ENCODE results near the gene TRIM31. TPM values are rescaled to one million over a fixed set of nuclear protein-coding genes. Genes with fewer than 3 reads are reported as not detected.

Gene TRIM31
- total RNA-seq, 2 experiments from 2014 or later = not detected

DNA sequence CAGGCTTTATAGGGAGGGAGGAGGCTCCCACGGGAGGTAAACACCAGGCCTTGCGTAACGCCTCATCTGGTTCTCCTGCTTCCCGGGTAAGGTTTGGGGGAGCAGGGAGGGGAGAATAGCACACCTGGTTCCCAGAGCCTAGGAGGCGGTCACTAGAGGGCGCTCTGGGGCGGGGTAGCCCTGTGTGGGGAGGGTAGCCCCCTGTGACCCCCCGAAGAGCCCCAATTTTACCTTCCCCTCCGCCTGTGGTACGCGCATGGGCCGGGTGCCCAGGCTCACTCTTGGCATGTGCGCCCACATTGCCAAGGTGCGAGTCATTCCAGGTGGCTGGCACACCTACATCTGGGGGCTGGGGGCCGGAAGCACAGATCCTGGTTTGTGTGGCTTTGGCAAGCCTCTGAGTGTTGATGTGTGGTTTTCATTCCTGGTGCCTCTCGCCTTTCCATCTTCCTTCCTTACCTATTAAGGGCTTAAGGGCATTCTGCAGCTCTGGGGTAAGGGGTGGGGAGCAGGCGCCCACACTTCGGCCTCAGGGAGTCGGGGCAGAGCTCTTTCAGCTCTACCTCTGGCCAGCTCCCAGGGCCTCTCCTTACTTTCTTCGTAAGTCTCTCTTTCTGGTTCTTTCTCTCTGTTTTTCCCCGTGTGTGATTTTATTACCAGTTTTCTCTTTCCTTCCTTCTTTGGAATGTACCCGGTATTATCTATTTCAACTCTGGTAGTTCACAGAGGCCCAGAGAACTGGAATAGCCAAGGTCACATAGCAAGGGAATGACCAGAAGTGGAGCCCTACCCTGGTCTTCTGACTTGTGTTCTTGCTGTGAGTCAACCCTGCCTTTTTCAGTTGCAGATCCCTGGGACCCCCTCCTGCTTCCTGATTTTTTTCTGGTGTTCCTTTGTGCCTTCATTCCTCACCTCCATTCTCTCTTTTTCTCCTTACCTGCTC, 36.8 kb downstream of the TRIM31 start:
- Mint-ChIP-seq H3K9me3 (no peaks in the 10 kb centered on the region), H3K36me3 (peaks cover 11% of the 10 kb centered on the region), H3K4me1 (peaks cover 15% of the 10 kb centered on the region), H3K4me3 (peak overlapping the region; percentile 18), H3K27ac (no peak overlapping the region), H3K27me3 (peaks cover 70% of the 10 kb centered on the region)
- no peak for DNase-seq

DNA sequence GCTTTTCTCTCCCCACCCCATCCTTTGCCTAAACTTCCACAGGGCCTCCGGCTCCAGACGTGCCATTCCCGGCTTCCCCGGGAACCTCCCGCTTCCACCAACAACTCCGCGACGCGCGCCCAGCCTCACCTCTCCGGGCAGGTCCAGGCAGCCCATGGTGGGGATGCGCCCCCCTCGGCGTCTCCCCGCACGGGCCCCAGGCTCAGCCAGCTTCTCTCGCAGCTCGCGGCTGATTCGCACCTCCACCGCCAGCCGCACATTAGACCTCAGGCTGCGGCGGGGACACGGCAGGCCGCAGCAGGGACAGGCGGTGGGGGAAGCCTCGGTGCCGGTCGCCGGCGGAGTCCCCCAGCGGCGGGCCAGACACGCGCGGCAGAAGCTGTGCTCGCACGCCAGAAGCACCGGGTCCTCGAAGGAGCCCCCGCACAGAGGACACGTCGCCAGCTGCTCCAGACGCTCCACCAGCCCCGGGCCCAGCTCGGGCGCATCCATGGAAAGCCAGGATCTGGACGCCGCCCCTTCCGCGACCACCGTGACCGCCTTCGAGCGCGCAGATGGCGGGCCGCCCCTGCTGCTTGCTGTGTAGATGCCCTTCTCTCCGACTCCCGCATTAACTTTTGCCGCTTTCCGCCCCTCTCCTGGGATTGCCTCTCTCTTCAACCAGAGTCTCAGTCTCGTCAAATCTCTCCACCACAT, 37.6 kb downstream of the TRIM31 start, which contains the start of gene RNF39:
Gene RNF39, minus strand, starts transcription at position 676 of the 696 bp plus-strand sequence. Its CDS starts 184 bp downstream, at position 492.
- Mint-ChIP-seq H3K4me3 (peak within 1 kb of the TSS; percentile 65), H3K27me3 (peaks cover 74% of the 10 kb centered on the region), H3K36me3 (peaks cover 18% of the 10 kb centered on the region), H3K4me1 (peaks cover 22% of the 10 kb centered on the region), H3K9me3 (no peaks in the 10 kb centered on the region), H3K27ac (no peak within 1 kb of the TSS)
- DNase-seq = no peak

DNA sequence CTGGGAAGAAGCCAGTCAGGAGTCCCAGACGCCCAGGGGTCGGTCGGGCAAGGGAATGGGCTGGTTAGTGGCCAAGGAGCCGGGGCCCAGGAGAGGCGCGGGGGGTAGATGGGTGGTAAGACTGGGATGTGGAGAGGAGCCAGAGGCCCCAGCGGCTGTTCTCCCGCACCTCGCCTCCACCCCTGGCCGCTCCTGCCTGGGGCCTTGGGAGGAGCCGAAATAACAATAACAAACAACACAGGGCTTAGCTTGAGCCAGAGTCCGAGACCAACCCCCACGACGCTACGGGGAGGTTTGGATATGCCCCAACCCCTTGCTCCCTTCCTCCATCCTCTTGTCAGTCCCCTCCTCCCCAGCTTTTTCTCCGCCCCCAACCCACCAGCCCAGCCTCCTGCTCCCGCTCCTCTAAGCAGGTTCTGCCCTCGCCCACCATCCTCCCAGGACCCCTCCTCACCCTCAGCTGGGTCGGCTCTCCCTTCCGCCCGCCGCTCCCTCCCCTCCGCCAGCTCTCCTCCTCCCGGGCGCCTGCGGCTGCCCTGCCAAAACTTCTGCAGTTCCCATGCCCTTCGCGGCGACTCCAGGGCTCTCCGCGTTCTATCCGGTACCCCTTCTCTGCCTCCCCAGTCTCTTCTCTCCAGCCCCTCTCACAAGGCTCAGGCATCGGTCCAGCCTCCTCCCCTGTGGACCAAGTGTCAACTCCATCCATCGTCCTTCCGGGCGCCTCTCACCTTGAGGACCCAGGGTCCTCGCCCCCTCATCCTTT, 38.4 kb downstream of the TRIM31 start:
- Mint-ChIP-seq H3K4me3 (peak overlapping the region; percentile 65), H3K36me3 (peaks cover 25% of the 10 kb centered on the region), H3K27ac (no peak overlapping the region), H3K4me1 (peaks cover 24% of the 10 kb centered on the region), H3K27me3 (peaks cover 75% of the 10 kb centered on the region), H3K9me3 (no peaks in the 10 kb centered on the region)
- DNase-seq = no peak

DNA sequence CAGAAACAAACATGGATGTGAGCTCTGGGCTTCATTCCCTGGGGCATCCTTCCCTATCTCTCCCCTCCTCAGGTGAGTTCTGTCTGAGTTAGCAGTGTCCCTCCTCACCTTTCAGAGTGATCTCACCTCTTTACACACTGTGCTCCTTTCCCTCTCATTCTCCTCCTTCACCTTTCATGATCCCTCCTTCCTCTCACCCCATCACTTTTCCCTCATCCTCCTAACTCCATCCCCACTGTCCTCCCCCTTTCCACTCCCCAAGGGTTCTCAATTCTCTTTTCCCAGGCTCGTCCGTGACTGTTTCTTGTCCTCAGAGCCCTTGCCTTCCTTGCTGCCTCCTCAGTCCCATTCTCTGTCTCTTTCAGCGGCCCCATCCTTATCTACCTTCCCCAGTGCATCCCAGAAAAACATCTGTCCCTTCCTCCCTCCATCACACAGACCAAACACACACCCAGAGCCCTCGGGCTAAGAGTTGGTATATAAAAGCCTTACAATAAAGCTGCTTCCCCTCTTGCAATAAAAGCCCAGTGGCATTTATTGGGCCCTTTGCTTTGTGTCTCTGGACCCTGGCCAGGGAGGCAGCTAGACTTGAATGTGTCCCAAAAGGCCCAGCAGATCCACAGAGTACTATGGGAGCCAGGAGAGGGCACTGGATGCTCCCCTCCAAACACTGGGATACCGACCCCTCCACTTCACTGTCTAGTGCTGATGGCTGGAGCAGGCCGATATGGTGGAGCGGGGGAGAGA, 39.2 kb downstream of the TRIM31 start:
- Mint-ChIP-seq H3K27me3 (peaks cover 69% of the 10 kb centered on the region), H3K4me1 (peaks cover 24% of the 10 kb centered on the region), H3K9me3 (no peaks in the 10 kb centered on the region), H3K27ac (no peak overlapping the region), H3K4me3 (no peak overlapping the region), H3K36me3 (peaks cover 29% of the 10 kb centered on the region)
- no peak for DNase-seq

DNA sequence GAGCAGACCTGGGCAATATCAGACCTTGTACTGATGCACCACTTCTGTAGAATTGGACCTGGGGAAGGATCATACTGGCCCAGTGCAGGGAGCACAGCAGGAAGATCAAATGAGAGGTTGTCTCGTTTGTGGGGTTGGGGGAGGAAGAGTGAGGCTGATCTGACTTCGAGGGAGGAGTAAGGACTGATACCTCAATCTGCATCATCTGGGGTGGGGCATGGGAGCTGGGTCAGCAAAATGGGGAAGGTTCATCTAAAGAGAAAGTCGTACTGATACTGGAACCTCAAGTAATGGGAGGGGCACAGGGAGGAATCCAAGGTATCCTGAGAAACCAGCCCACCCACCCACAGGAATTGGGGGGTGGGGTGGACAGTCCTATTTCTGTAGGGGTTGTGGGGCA, 41.0 kb downstream of the TRIM31 start:
- H3K36me3 Mint-ChIP-seq = peaks cover 35% of the 10 kb centered on the region
- DNase-seq = no peak
- no peak overlapping the region for H3K27ac Mint-ChIP-seq
- H3K4me1 Mint-ChIP-seq = peaks cover 30% of the 10 kb centered on the region
- H3K4me3 Mint-ChIP-seq = no peak overlapping the region
- no peaks in the 10 kb centered on the region for H3K9me3 Mint-ChIP-seq
- peaks cover 65% of the 10 kb centered on the region for H3K27me3 Mint-ChIP-seq

DNA sequence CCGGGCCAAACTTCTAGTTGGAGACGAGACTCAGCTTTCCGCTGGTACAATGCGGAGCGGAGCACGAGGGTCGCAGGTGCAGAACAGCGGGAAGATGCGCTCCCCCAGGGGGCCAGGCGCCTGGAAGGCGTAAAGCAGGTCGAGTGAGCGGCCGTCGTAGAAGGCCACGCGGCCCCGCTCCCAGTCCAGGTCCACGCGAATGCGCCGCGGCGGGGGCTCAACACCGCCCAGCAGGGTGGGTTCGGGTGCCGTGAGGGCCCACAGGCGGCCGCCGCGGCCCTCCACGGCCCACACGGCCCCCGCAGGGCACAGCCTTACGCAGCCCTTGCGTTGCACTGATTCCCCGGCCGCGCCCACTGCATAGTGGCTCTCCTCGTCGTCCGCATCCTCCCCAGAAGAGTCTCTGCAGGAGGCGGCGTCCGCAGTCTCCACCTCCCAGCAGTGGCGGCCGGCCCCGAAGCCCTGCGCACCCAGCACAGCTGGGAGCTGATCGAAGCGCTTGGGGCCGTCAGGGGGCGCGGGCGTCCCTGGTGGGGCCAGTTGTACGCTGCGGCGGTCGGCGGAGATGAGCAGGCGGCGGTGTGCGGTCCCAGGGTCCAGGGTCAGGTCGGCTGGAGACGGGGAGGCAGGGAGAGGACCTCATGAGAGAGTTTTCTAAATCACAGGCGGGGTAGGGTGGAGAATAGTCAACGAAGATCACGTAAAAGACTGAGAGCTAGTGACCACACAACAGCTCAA, 41.6 kb downstream of the TRIM31 start:
- Mint-ChIP-seq H3K27ac (no peak overlapping the region), H3K27me3 (peaks cover 59% of the 10 kb centered on the region), H3K9me3 (no peaks in the 10 kb centered on the region), H3K4me1 (peaks cover 29% of the 10 kb centered on the region), H3K36me3 (peaks cover 35% of the 10 kb centered on the region), H3K4me3 (no peak overlapping the region)
- DNase-seq = peak; percentile 42

DNA sequence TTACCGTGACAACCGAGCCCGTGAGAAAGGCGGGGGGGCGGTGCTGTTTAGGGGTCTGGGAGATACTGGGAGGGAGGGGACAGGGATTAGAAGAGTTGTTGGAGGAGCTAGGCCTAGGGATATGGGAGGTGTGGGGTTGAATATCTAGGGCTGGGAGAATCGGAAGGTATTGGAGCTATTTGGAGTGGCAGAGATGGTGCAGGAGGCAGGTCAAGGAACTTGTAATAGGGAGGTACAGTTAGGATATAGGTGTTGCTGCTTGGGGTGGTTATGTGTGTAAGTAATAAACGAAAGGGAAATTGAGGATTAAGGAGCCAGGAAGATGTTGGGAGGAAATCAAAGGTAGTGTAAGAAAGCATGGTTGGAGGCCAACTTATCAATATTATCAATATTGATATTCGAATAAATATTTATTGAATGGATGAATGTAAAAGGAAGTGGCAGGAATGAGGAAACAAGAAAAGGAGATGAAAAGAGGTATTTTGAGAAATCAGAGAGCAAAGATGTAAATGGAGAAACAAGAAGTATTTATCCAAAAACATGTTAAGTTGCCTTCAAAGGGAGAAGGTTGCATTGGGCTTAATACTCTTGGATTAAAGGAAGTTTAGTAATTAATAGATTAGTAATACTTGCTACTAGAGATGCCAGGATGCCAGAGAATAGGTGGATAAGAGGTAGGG, 45.3 kb downstream of the TRIM31 start:
- DNase-seq = no peak
- H3K4me3 Mint-ChIP-seq = peak overlapping the region; percentile 85
- H3K27me3 Mint-ChIP-seq = peaks cover 24% of the 10 kb centered on the region
- peaks cover 4% of the 10 kb centered on the region for H3K9me3 Mint-ChIP-seq
- peaks cover 38% of the 10 kb centered on the region for H3K4me1 Mint-ChIP-seq
- peaks cover 49% of the 10 kb centered on the region for H3K36me3 Mint-ChIP-seq
- peak overlapping the region; percentile 93 for H3K27ac Mint-ChIP-seq

DNA sequence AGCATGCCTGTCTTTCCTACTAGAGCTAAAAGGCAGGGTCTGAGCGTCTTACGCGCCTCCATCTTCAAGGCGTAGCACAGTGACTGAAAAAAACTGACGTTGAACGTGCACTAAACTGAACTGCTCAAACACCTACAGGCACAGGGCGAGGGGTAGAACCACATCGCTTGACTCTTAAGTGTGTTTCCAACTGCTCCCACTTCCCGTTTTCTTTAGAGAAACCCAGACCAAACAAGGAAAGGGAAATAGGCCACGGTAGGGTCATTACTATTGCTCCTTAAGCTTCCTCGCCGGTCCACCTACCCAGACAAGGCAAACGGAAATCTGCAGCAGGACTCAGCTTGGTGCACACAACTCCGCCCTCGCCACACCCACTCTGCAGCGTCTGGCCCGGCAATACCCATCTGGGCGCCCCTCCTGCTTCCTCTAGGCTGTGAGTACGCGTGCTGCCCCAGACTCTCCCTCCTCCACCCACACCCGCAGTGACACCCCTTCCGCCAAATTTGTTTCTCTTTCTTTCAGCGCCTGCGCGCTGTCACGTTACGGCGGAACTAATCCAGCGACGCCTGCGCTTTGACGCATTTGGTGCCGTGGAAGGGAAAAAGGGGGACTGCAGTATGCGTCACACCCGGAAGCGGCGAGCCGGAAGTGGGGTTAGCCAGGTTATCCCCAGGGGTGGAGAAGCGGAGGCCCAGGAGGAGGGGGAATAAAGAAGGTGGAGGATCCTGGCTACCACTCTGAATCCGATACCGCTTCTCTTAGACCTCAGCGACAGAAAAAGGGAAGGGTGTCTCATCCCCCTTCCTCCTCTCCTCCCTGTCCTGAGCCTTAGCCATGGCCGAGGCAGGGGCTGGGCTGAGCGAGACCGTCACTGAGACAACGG, 46.1 kb downstream of the TRIM31 start, which contains the start of gene PPP1R11:
Gene PPP1R11, plus strand, starts transcription at position 622 of the 883 bp plus-strand sequence. Its CDS starts 213 bp downstream, at position 835.
- DNase-seq = peak; percentile 98

DNA sequence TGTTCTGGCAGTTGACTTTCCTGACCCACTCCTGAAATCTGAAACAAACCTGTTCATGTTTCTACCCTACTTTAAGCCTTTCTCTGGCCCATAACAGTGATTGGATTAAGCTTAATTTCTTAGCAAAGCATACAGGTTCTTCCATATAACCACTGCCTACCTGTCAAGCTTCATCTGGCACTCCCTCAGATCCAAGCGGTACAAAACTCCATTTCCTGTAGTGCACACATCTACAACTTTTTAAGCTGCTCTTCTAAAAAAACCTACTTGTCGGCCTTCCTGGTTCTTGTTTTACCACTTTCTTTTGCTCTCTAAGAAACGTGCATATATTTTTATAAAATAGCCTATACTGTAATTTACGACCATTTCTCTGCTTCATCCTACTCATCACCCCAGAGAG, 46.8 kb downstream of the TRIM31 start:
- Mint-ChIP-seq H3K4me1 (peaks cover 42% of the 10 kb centered on the region), H3K36me3 (peaks cover 47% of the 10 kb centered on the region), H3K27ac (peak overlapping the region; percentile 93), H3K9me3 (peaks cover 4% of the 10 kb centered on the region), H3K27me3 (peaks cover 11% of the 10 kb centered on the region), H3K4me3 (peak overlapping the region; percentile 85)
- no peak for DNase-seq

More for the DNA sequence above, 46.1 kb downstream of the TRIM31 start, which contains the start of gene PPP1R11:
- H3K4me3 Mint-ChIP-seq = peak within 1 kb of the TSS; percentile 85
- H3K36me3 Mint-ChIP-seq = peaks cover 49% of the 10 kb centered on the region
- H3K27ac Mint-ChIP-seq = peak within 1 kb of the TSS; percentile 93
- peaks cover 16% of the 10 kb centered on the region for H3K27me3 Mint-ChIP-seq
- peaks cover 4% of the 10 kb centered on the region for H3K9me3 Mint-ChIP-seq
- peaks cover 43% of the 10 kb centered on the region for H3K4me1 Mint-ChIP-seq

DNA sequence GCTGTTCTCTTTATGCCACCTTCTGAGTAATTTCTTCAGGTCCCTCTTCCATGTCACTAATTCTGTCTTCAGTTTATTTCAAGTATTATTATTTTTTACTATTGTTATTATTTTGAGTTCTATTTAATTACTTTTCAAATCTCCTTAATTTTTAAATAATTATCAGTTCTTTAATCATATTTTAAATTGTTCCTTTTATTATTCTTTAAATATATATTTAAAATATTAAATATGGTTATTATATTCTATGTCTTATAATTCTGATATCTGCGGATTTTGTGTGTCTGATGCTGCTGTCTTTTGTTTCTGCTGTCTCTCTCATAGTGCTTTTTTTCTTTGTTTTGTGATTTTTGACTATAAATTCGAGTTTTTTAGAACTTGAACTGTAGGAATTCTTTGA, 49.6 kb downstream of the TRIM31 start:
- peaks cover 26% of the 10 kb centered on the region for H3K36me3 Mint-ChIP-seq
- peak overlapping the region; percentile 7 for H3K27ac Mint-ChIP-seq
- H3K27me3 Mint-ChIP-seq = no peaks in the 10 kb centered on the region
- no peak overlapping the region for H3K4me3 Mint-ChIP-seq
- peaks cover 4% of the 10 kb centered on the region for H3K9me3 Mint-ChIP-seq
- peaks cover 38% of the 10 kb centered on the region for H3K4me1 Mint-ChIP-seq
- DNase-seq = no peak

DNA sequence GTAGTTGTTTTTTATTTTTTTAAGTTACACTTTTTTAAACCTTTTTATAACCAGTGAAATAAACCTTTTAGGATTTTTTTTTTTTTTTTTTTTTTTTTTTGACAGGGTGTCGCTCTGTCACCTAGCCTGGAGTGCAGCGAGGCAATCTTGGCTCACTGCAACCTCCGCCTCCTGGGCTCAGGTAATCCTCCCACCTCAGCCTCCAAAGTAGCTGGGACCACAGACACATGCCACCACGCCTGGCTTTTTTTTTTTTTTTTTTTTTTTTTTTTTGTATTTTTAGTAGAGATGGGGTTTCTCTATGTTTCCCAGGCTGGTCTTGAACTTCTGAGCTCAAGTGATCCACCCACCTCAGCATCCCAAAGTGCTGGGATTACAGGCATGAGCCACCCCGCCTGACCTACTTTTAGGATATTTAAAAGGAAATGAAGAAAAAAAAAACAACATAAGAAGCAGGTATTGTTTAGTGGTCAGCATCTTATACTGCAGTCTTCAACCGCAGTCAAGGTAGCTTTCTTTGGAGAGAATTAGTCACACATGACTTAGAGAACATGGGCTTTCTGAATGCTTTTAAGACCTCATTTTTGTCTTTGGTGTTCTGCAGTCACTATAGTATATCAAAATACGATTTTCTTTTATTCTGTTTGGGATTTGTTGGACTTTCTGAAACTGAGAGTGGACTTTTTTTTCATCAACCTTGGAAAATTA, 50.3 kb downstream of the TRIM31 start:
- Mint-ChIP-seq H3K36me3 (peaks cover 26% of the 10 kb centered on the region), H3K4me3 (peak overlapping the region; percentile 95), H3K27me3 (no peaks in the 10 kb centered on the region), H3K9me3 (peaks cover 4% of the 10 kb centered on the region), H3K27ac (peak overlapping the region; percentile 95), H3K4me1 (peaks cover 31% of the 10 kb centered on the region)
- no peak for DNase-seq
